ENCODE data around the gene TECPR2. TPM values are rescaled to one million over a fixed set of nuclear protein-coding genes. Genes with fewer than 3 reads are reported as not detected.

TECPR2 gene
- total RNA-seq, 2 donors from 2014 or later: 17.1 to 20.5 TPM

DNA sequence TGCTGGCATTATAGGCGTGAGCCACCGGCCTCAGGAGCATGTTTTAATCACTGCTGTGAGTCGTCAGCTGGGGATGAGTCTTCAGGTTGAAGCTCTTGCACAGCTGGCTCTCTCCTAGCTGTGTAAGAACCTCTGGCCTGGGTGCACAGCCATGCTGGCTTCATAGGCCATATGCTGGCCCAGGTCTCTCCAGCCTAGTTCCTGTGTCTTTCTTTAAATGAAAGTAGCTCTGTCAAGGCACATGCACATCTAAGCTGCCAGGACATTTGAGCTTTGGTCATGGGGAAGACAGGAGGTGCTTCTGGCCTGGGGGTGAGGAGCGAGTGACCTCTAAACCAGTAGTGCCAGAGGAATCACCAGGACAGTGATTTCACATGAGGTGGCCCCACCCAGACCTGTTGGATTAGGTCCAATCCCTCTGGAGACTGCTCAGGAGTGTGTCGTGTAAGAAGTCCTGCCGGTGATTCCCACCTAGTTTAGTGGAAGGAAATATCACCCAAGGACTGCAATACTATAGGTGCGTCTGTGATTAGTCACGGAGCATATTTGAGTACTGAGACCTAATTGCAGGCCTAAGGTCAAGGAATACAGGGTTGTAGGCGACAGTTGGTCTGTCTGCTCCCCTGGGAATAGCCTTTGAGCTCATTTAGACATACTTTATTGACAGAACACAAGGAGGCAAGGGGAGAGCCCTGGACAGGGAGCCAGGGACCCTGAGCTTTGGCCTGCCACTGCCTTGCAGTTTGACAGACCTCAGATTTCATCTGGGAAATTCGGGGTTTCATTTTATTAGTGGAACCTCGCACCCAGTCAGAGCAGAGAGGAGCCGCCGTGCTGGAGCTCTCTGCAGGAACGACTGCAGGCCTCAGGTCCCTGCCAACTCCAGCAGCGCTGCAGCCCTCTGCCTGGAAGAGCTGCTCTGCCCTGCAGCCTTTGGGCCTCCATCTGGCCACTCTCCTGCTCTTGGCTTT is 79.8 kb downstream of the TECPR2 start:
- intact Hi-C loops (cut with DNase I, micrococcal nuclease): loop anchor here in 1 of 2 donors (2.0 kb wide), 1 partner anchor 70 kb away; no protein-coding TSS in a partner anchor
- DNase-seq (peak; percentile 83 to 87), ATAC-seq (peak; percentile 85)

- DNase-seq: no peak
- ATAC-seq: no peak
- intact Hi-C loops (cut with DNase I, micrococcal nuclease): no loop called here
Observed at GRCh38 chr14:102445066-102445465, 82.3 kb downstream of the TECPR2 start.

GRCh38 chr14:102445641-102446040 is 82.9 kb downstream of the TECPR2 start:
- intact Hi-C loops (cut with DNase I, micrococcal nuclease): no loop called here
- DNase-seq (no peak), ATAC-seq (no peak)

- ATAC-seq: peak; percentile 57
- DNase-seq: no peak
Observed at GRCh38 chr14:102450206-102451063, 87.7 kb downstream of the TECPR2 start.

DNA sequence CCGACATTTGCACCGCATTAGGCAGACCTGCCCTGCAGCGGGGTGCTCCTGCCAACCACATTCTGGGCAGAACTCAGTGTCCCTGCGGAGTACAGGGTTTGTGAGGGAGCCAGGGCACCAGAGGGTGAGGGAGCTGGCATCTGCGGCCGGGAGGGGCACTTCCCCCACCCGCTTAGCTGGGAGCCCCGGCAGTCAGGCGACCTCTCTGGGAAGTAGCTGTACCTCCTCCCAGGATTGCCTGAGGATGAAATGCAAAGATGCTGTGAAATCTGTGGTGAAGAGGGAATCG is 88.3 kb downstream of the TECPR2 start:
- DNase-seq (no peak), ATAC-seq (no peak)
- intact Hi-C loops (cut with DNase I, micrococcal nuclease): no loop called here

More at GRCh38 chr14:102450206-102451063, 87.7 kb downstream of the TECPR2 start:
- intact Hi-C loops (cut with DNase I, micrococcal nuclease): no loop called here

DNA sequence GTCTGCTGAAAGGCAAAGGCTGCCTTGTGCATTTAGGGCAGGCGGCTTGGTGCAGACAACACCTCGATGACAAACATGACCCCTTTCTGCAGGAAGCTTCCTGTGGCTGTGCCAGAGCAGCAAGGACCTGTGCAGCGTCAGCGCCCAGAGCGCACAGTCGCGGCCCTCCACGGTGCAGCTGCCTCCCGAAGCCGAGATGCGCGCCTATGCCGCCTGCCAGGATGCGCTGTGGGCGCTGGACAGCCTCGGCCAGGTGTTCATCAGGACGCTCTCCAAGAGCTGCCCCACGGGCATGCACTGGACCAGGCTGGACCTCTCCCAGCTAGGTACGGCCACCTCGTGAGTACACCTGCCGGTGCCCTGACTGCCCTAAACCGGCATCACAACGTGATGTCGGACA is 89.6 kb downstream of the TECPR2 start:
- DNase-seq (no peak), ATAC-seq (no peak)
- intact Hi-C loops (cut with DNase I, micrococcal nuclease): no loop called here

- ATAC-seq (no peak), DNase-seq (no peak)
- intact Hi-C loops (cut with DNase I, micrococcal nuclease): no loop called here
Observed at GRCh38 chr14:102454711-102455110, 92.0 kb downstream of the TECPR2 start.

GRCh38 chr14:102457509-102457908 is 94.8 kb downstream of the TECPR2 start:
- intact Hi-C loops (cut with DNase I, micrococcal nuclease): no loop called here
- ATAC-seq (no peak), DNase-seq (no peak)

DNA sequence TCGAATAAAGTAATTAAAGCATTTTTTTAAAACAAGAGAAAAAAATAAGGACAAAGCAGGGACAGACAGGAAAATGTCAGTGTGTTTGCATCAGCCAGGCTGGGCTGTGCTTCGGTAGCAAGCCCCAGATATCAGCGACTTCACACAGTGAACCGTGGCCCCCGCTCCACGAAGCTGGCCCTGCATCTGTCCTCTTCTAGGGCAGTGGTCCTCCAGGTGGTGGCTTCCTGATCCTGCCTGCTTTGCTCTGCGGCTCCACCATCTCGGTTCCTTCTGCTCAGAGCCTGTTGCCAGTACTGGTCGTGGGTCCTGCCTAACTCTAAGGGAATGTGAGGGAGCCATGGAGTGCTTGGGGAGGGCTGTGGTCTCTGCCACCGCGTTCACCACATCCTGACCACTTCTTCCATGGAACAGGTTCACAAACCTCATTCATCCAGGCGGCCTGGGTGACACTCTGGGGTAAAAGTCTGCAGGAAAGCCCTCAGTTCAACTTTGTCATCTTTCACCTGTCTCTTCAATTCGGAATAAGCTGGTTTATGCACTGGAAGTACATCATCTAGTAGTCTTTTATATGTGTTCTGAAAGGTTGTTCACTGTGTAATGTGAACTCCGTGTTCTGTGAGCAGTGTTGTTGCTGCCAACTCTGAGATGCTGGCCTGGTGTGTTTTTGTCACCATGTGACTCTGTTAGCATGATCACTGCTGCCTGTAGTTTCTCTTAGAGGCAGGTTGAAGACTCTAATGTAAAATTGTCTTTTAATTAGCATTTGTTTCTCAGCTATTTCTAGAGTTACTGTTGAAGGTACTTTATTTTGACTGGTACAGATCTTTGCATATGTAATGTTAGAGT is 99.0 kb downstream of the TECPR2 start:
- ATAC-seq (no peak), DNase-seq (no peak)
- intact Hi-C loops (cut with DNase I, micrococcal nuclease): no loop called here

- DNase-seq (no peak), ATAC-seq (no peak)
- intact Hi-C loops (cut with DNase I, micrococcal nuclease): no loop called here
Observed at GRCh38 chr14:102462391-102462790, 99.7 kb downstream of the TECPR2 start.

- intact Hi-C loops (cut with DNase I, micrococcal nuclease): no loop called here
- DNase-seq (no peak), ATAC-seq (no peak)
Observed at GRCh38 chr14:102464006-102464405, 101.3 kb downstream of the TECPR2 start.

DNA sequence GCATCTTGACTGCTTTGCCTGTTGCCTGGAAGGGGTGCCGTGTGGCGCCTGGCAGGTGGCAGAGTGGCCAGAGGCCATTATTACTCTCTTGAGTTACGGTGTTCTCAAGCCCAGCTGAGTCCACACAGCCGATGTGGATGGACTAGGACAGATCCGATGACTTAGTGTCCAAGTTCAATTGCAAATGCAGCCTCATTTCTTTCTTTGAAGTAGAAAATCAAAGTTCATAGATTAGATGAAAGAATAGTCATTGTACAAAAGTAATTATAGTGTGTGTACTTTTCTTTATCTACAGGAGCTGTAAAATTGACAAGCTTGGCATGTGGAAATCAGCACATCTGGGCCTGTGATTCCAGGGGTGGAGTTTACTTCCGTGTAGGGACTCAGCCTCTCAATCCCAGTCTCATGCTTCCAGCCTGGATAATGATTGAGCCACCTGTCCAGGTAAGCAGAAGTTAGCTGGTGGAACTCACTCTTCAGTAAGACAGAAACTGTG is 102.2 kb downstream of the TECPR2 start:
- peak; percentile 79 to 88 for DNase-seq
- intact Hi-C loops (cut with DNase I, micrococcal nuclease): no loop called here
- ATAC-seq: peak; percentile 95

- ATAC-seq: no peak
- DNase-seq: no peak
- intact Hi-C loops (cut with DNase I, micrococcal nuclease): no loop called here
Observed at GRCh38 chr14:102469261-102469660, 106.5 kb downstream of the TECPR2 start.

DNA sequence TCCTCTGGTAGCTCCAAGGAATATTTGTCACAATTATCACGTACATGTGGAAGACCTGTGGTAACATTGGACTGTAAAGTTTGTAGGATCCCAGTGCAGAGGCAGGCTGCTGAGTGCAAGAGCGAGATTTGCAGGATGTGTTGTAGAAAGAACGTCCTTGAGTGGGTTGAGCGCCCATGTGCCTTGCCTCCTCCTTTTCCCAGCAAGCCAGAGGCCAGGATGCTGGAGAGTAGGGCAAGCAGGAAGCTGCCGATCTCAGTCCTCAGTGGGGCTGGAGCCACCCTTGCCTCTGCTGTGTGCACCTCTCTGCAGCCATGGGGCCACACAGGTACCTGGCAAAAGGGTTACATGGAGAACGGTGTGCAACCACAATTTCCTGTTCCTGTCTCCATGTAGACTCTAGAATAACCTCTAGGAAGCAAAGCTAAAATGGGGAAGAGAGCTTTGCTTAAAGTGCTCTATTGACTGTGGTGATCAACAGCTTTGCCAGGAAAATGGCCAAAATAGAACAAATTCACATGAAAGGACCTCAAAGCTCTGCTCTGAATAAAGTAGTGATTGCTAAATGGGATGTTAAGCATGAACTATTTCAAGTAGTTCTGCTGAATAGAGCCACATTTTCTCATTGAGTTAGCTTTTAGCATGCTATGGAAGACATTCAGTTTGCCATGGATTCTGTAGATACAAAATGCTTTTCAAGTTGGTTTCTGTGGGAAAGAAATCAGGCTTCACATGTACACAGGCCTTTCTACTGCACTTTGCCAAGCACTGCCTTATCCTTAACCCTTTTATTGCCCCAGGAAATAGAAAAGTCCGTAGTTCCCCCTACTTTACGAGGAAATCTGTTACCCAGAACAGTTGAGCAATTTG is 109.4 kb downstream of the TECPR2 start:
- intact Hi-C loops (cut with DNase I, micrococcal nuclease): no loop called here
- ATAC-seq (peak; percentile 80), DNase-seq (no peak)

- ATAC-seq (no peak), DNase-seq (no peak)
- intact Hi-C loops (cut with DNase I, micrococcal nuclease): no loop called here
Observed at GRCh38 chr14:102472791-102473150, 110.0 kb downstream of the TECPR2 start.

DNA sequence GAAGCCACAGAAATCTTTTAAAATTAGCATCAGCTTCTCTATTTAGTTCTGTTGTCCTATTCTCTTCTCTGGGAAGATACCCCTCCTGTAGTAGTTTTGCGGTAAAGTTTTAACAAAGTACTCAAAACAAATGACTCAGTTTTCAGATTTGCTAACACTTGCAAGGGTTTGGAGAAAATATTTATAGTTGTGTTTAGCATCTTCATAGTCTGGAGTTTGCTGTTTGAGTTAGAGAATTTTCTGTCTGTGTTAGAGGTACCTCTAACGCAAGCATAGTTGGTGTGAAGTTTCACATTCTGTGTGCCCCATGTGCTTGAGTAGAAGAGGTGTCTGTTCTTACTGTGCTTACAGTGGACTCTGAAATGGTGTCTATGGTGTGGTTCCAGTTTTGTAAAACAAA is 110.8 kb downstream of the TECPR2 start:
- intact Hi-C loops (cut with DNase I, micrococcal nuclease): no loop called here
- ATAC-seq: no peak
- no peak for DNase-seq

- intact Hi-C loops (cut with DNase I, micrococcal nuclease): no loop called here
- ATAC-seq: peak; percentile 18
- DNase-seq: peak; percentile 52 to 61
Observed at GRCh38 chr14:102474934-102475333, 112.2 kb downstream of the TECPR2 start.

- DNase-seq (no peak), ATAC-seq (no peak)
- intact Hi-C loops (cut with DNase I, micrococcal nuclease): no loop called here
Observed at GRCh38 chr14:102479107-102479506, 116.4 kb downstream of the TECPR2 start.

All from left colon (tissue), 2 donors.